SIG-M5 (cell line): ENCODE measurements around the gene PGA3.
"Not testable (repeated sequence)": the region's sequence is repeated elsewhere in the genome, so short reads cannot be mapped to it uniquely, and the experiment has no call there.

Experiments
- DNase-seq: peaks from one replicate; lab custom pipeline; 2025; lab: John Stamatoyannopoulos, UW

PGA3 gene

GRCh38 chr11:61210629-61211028 lies 7.3 kb downstream of the PGA3 start:
- not testable (repeated sequence) for DNase-seq

- DNase-seq = not testable (repeated sequence)
Measured at GRCh38 chr11:61211327-61211952, 8.1 kb downstream of the PGA3 start.

GRCh38 chr11:61212202-61212601 lies 8.9 kb downstream of the PGA3 start:
- not testable (repeated sequence) for DNase-seq

GRCh38 chr11:61213711-61214324 lies 10.5 kb downstream of the PGA3 start:
- DNase-seq = not testable (repeated sequence)

DNA sequence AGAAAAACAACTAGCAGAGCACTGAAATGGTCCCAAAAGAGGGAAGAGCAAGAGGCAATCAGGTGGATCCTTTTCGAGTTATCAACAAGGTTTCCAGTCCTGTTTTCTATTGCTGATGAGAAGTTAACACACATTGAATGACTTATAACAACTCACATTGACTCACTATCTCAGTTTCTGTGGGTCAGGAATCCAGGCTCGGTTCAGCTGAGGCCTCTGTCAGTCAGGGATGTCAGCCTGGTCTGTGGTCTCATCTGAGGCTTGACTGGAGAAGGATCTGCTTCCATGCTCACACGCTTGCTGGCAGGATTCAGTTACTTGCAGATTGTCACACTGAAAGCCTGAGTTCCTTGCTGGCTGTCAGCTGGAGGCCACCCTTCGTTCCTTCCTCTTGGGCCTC lies 15.0 kb downstream of the PGA3 start:
- not testable (repeated sequence) for DNase-seq

- DNase-seq = not testable (repeated sequence)
Measured at GRCh38 chr11:61219016-61219415, 15.7 kb downstream of the PGA3 start.

- DNase-seq = not testable (repeated sequence)
Measured at GRCh38 chr11:61222047-61222446, 18.7 kb downstream of the PGA3 start, which contains the start of gene PGA4. Gene PGA4 (plus strand): TSS chr11:61222347. CDS start chr11:61222401, 54 bp downstream.

DNA sequence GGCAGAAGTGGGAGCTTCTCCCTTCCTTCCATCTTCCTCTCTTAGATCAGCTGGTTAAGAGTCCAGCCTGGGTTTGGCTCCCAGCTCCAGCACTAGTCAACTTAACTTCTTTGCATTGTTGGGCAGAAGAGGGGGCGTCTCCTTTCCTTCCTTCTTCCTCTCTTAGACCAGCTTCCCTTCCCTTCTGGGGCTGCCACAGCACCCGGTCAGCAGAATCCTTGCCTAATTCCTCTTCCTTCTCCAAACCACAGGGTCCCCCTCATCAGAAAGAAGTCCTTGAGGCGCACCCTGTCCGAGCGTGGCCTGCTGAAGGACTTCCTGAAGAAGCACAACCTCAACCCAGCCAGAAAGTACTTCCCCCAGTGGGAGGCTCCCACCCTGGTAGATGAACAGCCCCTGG lies 19.4 kb downstream of the PGA3 start:
- not testable (repeated sequence) for DNase-seq

- DNase-seq = not testable (repeated sequence)
Measured at GRCh38 chr11:61226457-61227137, 23.3 kb downstream of the PGA3 start.

- DNase-seq = not testable (repeated sequence)
Measured at GRCh38 chr11:61229458-61229857, 26.1 kb downstream of the PGA3 start.

GRCh38 chr11:61231033-61231432 lies 27.7 kb downstream of the PGA3 start:
- not testable (repeated sequence) for DNase-seq

DNA sequence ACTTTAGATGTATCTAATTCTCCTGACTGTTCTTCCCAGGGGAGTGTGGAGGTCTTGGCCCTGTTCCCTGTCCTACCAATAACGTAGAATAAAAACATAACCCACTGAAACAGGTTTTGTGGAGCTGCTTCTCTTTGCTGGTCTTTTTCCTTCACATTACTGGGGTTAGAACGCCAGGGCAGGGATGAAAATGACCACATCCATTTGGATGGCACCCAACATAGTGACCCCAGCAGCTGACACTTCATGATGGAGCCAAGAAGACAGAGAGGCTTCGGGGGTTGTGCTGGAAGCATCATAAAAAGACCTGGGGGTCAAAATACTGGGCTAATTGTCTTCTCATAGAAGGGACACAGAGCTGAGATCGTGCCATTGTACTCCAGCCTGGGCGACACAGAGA lies 28.3 kb downstream of the PGA3 start:
- not testable (repeated sequence) for DNase-seq

DNA sequence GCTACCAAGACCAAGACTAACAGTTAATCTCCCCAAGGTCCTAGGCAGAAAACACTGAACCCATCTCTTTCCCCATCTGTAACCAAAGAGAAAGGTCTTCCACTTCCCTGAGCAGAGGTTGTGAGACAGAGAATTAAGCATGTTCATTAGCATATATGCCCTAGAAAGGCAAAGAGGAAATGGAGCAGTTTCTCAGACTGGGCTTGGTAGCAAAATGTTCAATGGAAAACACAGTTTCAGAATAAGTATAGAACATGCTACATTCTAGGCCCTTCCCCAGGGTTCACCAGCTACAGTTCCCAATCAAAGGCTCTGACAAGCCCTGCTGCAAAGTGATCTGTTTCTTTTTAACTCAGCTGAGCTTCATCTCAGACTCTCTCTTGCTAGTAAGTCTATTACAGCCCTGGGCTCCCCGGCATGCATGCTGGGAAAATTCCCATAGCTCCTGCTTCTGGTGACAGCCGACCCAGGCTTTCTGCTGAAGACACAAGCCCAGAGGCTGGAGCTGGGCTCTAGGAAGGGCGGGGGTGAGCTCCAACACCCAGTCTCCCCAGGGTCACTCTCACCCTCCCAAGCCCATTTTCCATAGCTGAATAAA lies 29.3 kb downstream of the PGA3 start:
- DNase-seq = not testable (repeated sequence)

DNA sequence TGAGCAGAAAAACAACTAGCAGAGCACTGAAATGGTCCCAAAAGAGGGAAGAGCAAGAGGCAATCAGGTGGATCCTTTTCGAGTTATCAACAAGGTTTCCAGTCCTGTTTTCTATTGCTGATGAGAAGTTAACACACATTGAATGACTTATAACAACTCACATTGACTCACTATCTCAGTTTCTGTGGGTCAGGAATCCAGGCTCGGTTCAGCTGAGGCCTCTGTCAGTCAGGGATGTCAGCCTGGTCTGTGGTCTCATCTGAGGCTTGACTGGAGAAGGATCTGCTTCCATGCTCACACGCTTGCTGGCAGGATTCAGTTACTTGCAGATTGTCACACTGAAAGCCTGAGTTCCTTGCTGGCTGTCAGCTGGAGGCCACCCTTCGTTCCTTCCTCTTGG lies 33.8 kb downstream of the PGA3 start:
- not testable (repeated sequence) for DNase-seq

DNA sequence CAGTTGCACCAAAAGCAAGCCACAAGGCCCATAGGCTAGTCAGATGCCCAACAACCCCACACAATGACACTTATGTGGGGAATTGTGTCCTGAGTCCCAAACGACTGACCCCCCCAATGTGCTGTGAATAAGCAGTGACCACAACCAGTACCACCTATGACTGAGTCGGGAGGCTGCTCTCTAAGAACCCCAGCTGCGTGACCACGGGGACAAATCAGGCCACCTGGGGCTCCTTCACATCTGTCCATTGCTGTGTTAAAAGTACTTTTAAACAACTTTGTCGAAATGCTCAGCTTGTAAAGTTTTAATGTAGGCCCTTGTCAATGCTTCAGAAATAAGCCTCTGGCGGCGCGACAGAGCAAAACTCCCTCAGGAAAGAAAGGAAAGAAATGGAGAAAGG lies 37.0 kb downstream of the PGA3 start:
- DNase-seq = not testable (repeated sequence)

DNA sequence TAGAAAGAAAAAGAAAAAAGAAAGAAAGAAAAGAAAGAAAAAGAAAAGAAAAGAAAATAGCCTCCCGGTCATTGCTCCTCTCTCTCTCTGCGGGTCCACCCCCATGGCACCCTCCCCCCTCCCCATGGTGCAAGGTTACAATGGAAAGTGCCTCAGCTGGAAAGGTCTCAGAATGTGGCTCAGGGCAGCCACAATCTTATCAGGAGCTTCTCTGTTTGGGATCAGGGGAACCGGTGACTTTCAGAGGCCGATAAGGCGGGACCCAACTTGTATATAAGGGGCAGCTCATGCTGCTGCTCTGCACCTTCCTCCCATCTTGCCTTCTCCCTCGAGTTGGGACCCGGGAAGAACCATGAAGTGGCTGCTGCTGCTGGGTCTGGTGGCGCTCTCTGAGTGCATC lies 37.6 kb downstream of the PGA3 start, which contains the start of gene PGA5:
TSS of gene PGA5 (plus strand) at position 301 of the 400 bp plus-strand sequence. CDS start at position 353, 52 bp downstream.
- not testable (repeated sequence) for DNase-seq

GRCh38 chr11:61241526-61241925 lies 38.2 kb downstream of the PGA3 start:
- DNase-seq = not testable (repeated sequence)

- not testable (repeated sequence) for DNase-seq
Measured at GRCh38 chr11:61245284-61245964, 42.1 kb downstream of the PGA3 start.

- DNase-seq = not testable (repeated sequence)
Measured at GRCh38 chr11:61248071-61248470, 44.8 kb downstream of the PGA3 start.

- DNase-seq = not testable (repeated sequence)
Measured at GRCh38 chr11:61249201-61249600, 45.9 kb downstream of the PGA3 start.
